ENCODE measurements around the gene GBX1.

GBX1 gene

GRCh38 chr7:151172273-151173141 is 5.0 kb upstream of the GBX1 start:
- no peak overlapping the region for H3K27ac ChIP-seq
- peak; percentile 100 for TF ChIP-seq CTCF (conservative IDR thresholded peaks at IDR 0.05)
- TF ChIP-seq ZFX (IDR thresholded peaks at IDR 0.05), result no peak

DNA sequence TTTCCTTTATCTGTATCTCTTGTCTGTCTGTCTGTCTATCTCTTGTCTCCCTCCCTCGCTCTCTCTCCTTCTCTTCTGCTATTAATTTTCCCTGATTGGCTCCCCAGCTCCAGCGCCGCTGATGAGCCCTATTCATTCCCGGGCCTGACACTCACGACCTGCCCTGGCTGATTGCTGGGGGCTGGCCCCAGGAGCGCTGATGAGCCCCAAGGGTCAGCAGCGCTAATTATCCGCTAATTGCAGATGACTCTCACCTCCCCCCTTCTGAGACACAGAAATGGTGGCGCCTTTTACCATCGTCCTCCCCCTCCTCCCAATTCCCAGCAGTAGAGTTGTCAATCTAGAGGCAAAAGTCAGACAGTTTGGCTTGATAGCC is 1.3 kb upstream of the GBX1 start:
- no peak overlapping the region for H3K27ac ChIP-seq
- TF ChIP-seq CTCF (conservative IDR thresholded peaks at IDR 0.05) (no peak), ZFX (IDR thresholded peaks at IDR 0.05) (no peak)

DNA sequence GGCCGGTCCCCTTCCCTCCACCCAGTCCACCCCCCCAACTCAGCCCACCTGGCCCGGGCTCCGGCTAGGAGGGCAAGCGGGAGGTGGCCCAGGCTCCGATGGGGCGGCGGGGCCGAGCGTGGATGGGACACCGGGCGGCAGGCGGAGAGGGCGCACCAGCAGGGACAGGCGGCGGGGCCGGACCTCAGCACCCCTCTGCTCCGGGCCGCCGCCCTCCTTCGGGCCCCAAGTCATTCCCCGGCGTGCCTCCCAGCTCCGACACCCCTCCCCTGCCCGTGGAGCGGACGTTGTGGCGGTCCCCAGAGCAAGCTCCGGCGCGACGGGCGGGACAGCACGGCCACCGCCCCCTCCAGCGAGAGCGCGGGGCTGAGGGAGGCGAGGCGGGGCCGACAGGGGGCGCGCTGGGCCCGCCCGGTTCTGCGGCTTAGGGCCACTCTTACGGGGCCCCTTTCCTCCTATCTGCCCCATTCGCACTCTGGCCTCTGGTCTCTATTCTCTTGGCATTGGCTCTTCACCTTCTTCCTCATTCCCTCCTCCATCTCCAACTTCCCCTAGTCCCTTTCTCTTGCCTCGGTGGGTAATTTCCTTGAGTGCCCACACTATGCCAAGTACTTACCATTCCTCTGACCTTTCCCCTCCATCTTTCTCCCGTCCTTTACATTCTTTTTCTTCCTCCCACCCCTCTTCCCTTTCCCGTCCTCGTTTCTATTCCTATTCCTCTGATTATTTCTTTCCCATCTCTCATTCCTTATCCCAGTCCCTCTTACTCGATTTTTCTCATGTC is 701 bp upstream of the GBX1 start:
- H3K27ac ChIP-seq, result no peak overlapping the region
- TF ChIP-seq CTCF (conservative IDR thresholded peaks at IDR 0.05) (peak; percentile 90), ZFX (IDR thresholded peaks at IDR 0.05) (no peak)

- TF ChIP-seq CTCF (conservative IDR thresholded peaks at IDR 0.05), result no peak
- H3K27ac ChIP-seq, result no peak overlapping the region
Measured at GRCh38 chr7:151166629-151167196, 781 bp downstream of the GBX1 start.

DNA sequence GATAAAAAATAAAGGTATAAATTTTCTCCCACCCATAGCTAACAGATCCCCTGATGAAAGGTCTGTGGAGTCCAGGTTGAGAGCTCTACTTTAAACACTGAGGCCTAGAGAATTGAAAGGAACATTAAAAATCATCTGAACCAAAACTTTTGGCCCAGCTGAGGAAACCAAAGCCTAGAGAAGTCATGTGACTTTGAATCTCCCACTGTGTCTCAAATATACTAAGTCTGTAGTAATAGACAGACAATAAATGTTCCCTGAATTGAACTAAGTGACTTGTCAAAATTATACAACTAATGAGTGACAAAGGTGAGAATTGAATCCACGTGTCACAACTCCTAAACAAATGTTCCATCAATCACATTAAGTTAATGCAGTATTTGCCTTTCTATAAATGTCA is 5.7 kb downstream of the GBX1 start:
- TF ChIP-seq CTCF (conservative IDR thresholded peaks at IDR 0.05), result no peak
- no peak for TF ChIP-seq ZFX (IDR thresholded peaks at IDR 0.05)
- no peak overlapping the region for H3K27ac ChIP-seq

DNA sequence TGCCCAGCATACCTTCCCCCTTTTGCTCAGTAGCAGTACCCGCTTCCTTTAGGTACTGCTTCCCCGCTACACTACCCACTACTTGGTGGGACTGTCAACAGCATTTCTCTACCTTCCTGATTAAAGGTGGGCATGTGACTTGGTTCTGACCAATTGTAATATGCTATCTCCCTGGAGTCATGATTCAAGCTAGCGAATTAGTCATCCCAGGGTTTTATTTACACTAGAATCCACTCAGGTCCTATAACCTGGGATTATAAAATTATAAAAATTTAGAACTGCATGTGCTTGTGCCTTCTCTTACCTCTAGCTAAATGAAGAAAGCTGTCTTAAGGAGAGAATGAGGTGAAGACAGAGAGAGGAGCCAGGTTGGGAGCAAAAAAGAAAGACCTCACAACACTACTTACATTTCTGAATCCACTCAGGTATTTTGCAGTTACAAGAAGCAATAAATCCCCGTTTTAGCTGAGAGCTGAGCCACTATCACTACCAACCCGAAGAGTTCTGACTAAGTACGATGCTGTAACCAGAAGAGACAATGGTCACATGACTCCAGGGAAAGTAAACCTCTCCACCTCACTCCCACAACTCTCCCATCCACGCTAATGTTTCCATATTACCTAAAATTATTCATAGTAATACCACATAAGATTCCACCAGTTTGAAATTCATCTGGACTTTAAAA is 9.7 kb downstream of the GBX1 start:
- no peak overlapping the region for H3K27ac ChIP-seq
- TF ChIP-seq CTCF (conservative IDR thresholded peaks at IDR 0.05) (no peak), ZFX (IDR thresholded peaks at IDR 0.05) (no peak)
